Mucosa of descending colon (tissue), 3 donors: ENCODE results near the gene SIAH3. TPM values are rescaled to one million over a fixed set of nuclear protein-coding genes. Genes with fewer than 3 reads are reported as not detected.

Experiments used
- ATAC-seq: fragments of 200-7000 bp; cut with Tn5 transposase; one replicate; pipeline ENCODE4 v1.9.1; 2020; ENCODE audit warnings: mild to moderate bottlenecking, moderate library complexity
- DNase-seq, 3 donors: peaks; one replicate each; pipeline ENCODE4 v3.0.0-alpha.2; 2020
- H3K36me3 ChIP-seq: fragments of 200-600 bp; one replicate; pipeline ENCODE4 v1.8.0; 2021; ENCODE audit warnings: low read depth, mild to moderate bottlenecking
- H3K4me1 ChIP-seq: fragments of 200-600 bp; one replicate; pipeline ENCODE4 v1.8.0; 2021; ENCODE audit warnings: low read depth, mild to moderate bottlenecking
- H3K4me3 ChIP-seq: fragments of 200-600 bp; one replicate; pipeline ENCODE4 v1.8.0; 2021; ENCODE audit warnings: mild to moderate bottlenecking
- H3K9me3 ChIP-seq: fragments of 200-600 bp; one replicate; pipeline ENCODE4 v1.8.0; 2021; ENCODE audit warnings: mild to moderate bottlenecking
- CTCF ChIP-seq: fragments of 200-600 bp; IDR thresholded peaks from one replicate; pipeline ENCODE4 v1.8.0; 2022; ENCODE audit warnings: antibody characterized with exemption, mild to moderate bottlenecking
- intact Hi-C, 2 donors: fragments of 100-400 bp; cut with DNase I in 1 of 2; cut with micrococcal nuclease in 1 of 2; formaldehyde crosslinking; loops; one replicate each; pipeline versions ENCODE4 v1.11.0 to v1.11.1; 2022; cut with DNase I, micrococcal nuclease
- total RNA-seq, 3 donors: library from RNA; stranded (reverse); fragmentation: NEBNext Ultra II Directional in 2 of 3; extraction: Animal tissue kit (Norgen Biotek cat#: 25700) in 2 of 3; gene quantifications; one replicate each; pipeline versions ENCODE4 v1.2.1 to v1.2.4, GENCODE V29; 2021 to 2023
- donor health status: DM: no; HTN: no; CAD: no; lungs with moderate emphysema.
- donor health status: DM: no; HTN: no; CAD: no.
- donor health status: DM: no; HTN: yes; CAD: no.

SIAH3 gene
- total RNA-seq, 3 donors from 2014 or later: 0.05 to 0.06 (median 0.06) TPM

- H3K9me3 ChIP-seq: no peaks in the 10 kb centered on the region
- no peak overlapping the region for H3K4me3 ChIP-seq
- ATAC-seq (no peak), DNase-seq (no peak)
- no peak for TF ChIP-seq CTCF
- no peaks in the 10 kb centered on the region for H3K36me3 ChIP-seq
- no peaks in the 10 kb centered on the region for H3K4me1 ChIP-seq
- intact Hi-C loops: no loop called here
Observed at GRCh38 chr13:45834411-45834994, 17.1 kb downstream of the SIAH3 start.

- ATAC-seq: no peak
- Histone ChIP-seq H3K4me1 (no peaks in the 10 kb centered on the region), H3K4me3 (no peak overlapping the region), H3K36me3 (no peaks in the 10 kb centered on the region), H3K9me3 (no peaks in the 10 kb centered on the region)
- TF ChIP-seq CTCF: no peak
- intact Hi-C loops: no loop called here
- no peak for DNase-seq
Observed at GRCh38 chr13:45833663-45834375, 17.7 kb downstream of the SIAH3 start.

GRCh38 chr13:45833242-45833641, 18.3 kb downstream of the SIAH3 start:
- no peak overlapping the region for H3K4me3 ChIP-seq
- no peak for DNase-seq
- no peak for TF ChIP-seq CTCF
- ATAC-seq: no peak
- no peaks in the 10 kb centered on the region for H3K4me1 ChIP-seq
- intact Hi-C loops: no loop called here
- H3K36me3 ChIP-seq: no peaks in the 10 kb centered on the region
- H3K9me3 ChIP-seq: no peaks in the 10 kb centered on the region

GRCh38 chr13:45831851-45832250, 19.7 kb downstream of the SIAH3 start:
- H3K4me3 ChIP-seq: no peak overlapping the region
- H3K4me1 ChIP-seq: no peaks in the 10 kb centered on the region
- no peaks in the 10 kb centered on the region for H3K36me3 ChIP-seq
- DNase-seq (no peak), ATAC-seq (no peak)
- no peaks in the 10 kb centered on the region for H3K9me3 ChIP-seq
- intact Hi-C loops: no loop called here
- no peak for TF ChIP-seq CTCF

GRCh38 chr13:45830121-45830520, 21.4 kb downstream of the SIAH3 start:
- no peaks in the 10 kb centered on the region for H3K4me1 ChIP-seq
- intact Hi-C loops: no loop called here
- H3K9me3 ChIP-seq: no peaks in the 10 kb centered on the region
- no peaks in the 10 kb centered on the region for H3K36me3 ChIP-seq
- DNase-seq (no peak), ATAC-seq (no peak)
- H3K4me3 ChIP-seq: no peak overlapping the region
- no peak for TF ChIP-seq CTCF
